GM23338 (cell line): ENCODE data around the gene SEC14L1. TPM values are rescaled to one million over a fixed set of nuclear protein-coding genes. Genes with fewer than 3 reads are reported as not detected.

Experiments
- ATAC-seq: fragments of 200-7000 bp; cut with Tn5 transposase; 3 replicates; pipeline ENCODE4 v1.9.1; 2020
- DNase-seq: peaks from one replicate; pipeline ENCODE4 v3.0.0-alpha.2; 2015; ENCODE audit warnings: low spot score
- H2AFZ ChIP-seq: fragments of 200-600 bp; sonication (generic); 2 replicates; pipeline ENCODE4 v1.8.0; 2016; ENCODE audit warnings: antibody characterized with exemption, mild to moderate bottlenecking, moderate library complexity
- H3F3A ChIP-seq: fragments of 200-600 bp; sonication (generic); replicated peaks from 2 replicates; pipeline ENCODE4 v1.8.0; 2017; ENCODE audit warnings: antibody characterized with exemption, mixed run types, low read depth
- H3K27ac ChIP-seq: fragments of 200-600 bp; sonication (generic); 2 replicates; pipeline ENCODE4 v1.6.1; 2016; ENCODE audit warnings: low read depth
- H3K27me3 ChIP-seq: fragments of 200-600 bp; sonication (generic); 2 replicates; pipeline ENCODE4 v1.8.0; 2016; ENCODE audit warnings: mild to moderate bottlenecking, mixed run types, moderate library complexity; ENCODE audit not compliant: insufficient read depth
- H3K36me3 ChIP-seq: fragments of 200-600 bp; sonication (generic); 2 replicates; pipeline ENCODE4 v1.8.0; 2016; ENCODE audit warnings: mild to moderate bottlenecking; ENCODE audit not compliant: insufficient read depth
- H3K4me1 ChIP-seq: fragments of 200-600 bp; sonication (generic); 2 replicates; pipeline ENCODE4 v1.8.0; 2016; ENCODE audit warnings: mild to moderate bottlenecking, moderate library complexity; ENCODE audit not compliant: insufficient read depth
- H3K4me2 ChIP-seq: fragments of 200-600 bp; sonication (generic); 2 replicates; pipeline ENCODE4 v1.7.1; 2017; ENCODE audit warnings: mixed run types
- H3K4me3 ChIP-seq: fragments of 200-600 bp; sonication (generic); 2 replicates; pipeline ENCODE4 v1.6.1; 2016; ENCODE audit warnings: mixed run types
- H3K79me2 ChIP-seq: fragments of 200-600 bp; sonication (generic); replicated peaks from 2 replicates; pipeline ENCODE4 v1.8.0; 2017; ENCODE audit warnings: mild to moderate bottlenecking; ENCODE audit not compliant: insufficient read depth
- H3K9me2 ChIP-seq: fragments of 200-600 bp; sonication (generic); 2 replicates; pipeline ENCODE4 v1.8.0; 2017; ENCODE audit not compliant: insufficient read depth
- H4K20me1 ChIP-seq: fragments of 200-600 bp; sonication (generic); replicated peaks from 2 replicates; pipeline ENCODE4 v1.8.0; 2017; ENCODE audit warnings: mild to moderate bottlenecking; ENCODE audit not compliant: insufficient read depth
- H3K27ac Mint-ChIP-seq: 2 replicates; pipeline ENCODE4 v1.8.0; 2020; ENCODE audit warnings: inconsistent platforms, mild to moderate bottlenecking, moderate library complexity, mixed read lengths
- H3K27me3 Mint-ChIP-seq: 3 replicates; pipeline ENCODE4 v1.8.0; 2022; ENCODE audit warnings: low read depth, mild to moderate bottlenecking, moderate library complexity, mixed read lengths, inconsistent platforms; ENCODE audit not compliant: insufficient read depth, poor library complexity
- H3K36me3 Mint-ChIP-seq: 3 replicates; pipeline ENCODE4 v1.8.0; 2021; ENCODE audit warnings: low read depth, mild to moderate bottlenecking, inconsistent platforms, moderate library complexity, mixed read lengths
- H3K4me1 Mint-ChIP-seq: 3 replicates; pipeline ENCODE4 v1.8.0; 2020; ENCODE audit warnings: mild to moderate bottlenecking, inconsistent platforms, mixed read lengths
- H3K4me3 Mint-ChIP-seq: 3 replicates; pipeline ENCODE4 v1.8.0; 2021; ENCODE audit warnings: moderate library complexity, mild to moderate bottlenecking, inconsistent platforms, mixed read lengths
- H3K9me3 Mint-ChIP-seq: 3 replicates; pipeline ENCODE4 v1.8.0; 2020; ENCODE audit warnings: moderate library complexity, mild to moderate bottlenecking, inconsistent platforms, mixed read lengths
- EZH2 ChIP-seq: fragments of 200-600 bp; sonication (generic); IDR thresholded peaks from one replicate; pipeline ENCODE4 v1.8.0; 2017; ENCODE audit warnings: antibody characterized with exemption, mild to moderate bottlenecking, low read depth; ENCODE audit not compliant: unreplicated experiment
- EZH2phosphoT487 ChIP-seq: fragments of 200-600 bp; sonication (generic); IDR thresholded peaks from one replicate; pipeline ENCODE4 v1.8.1; 2018; ENCODE audit warnings: antibody characterized with exemption; ENCODE audit not compliant: unreplicated experiment
- JUNB ChIP-seq: IDR thresholded peaks from one replicate; pipeline ENCODE4 v1.6.1; 2016; ENCODE audit warnings: antibody characterized with exemption; ENCODE audit not compliant: unreplicated experiment
- NANOG ChIP-seq: IDR thresholded peaks from 2 replicates; pipeline ENCODE4 v1.6.1; 2016; ENCODE audit warnings: antibody characterized with exemption, borderline replicate concordance
- STAT1 ChIP-seq: IDR thresholded peaks from one replicate; pipeline ENCODE4 v1.6.1; 2016; ENCODE audit warnings: antibody characterized with exemption; ENCODE audit not compliant: unreplicated experiment
- ZNF114 ChIP-seq: fragments of 250-450 bp; sonication (Bioruptor Pico); IDR thresholded peaks from 2 replicates; pipeline ENCODE4 v1.5.0; 2020; ENCODE audit warnings: mild to moderate bottlenecking, moderate library complexity
- ZNF462 ChIP-seq: fragments of 250-450 bp; sonication (Bioruptor Pico); IDR thresholded peaks from 2 replicates; pipeline ENCODE4 v1.5.0; 2020; ENCODE audit warnings: mild to moderate bottlenecking, moderate library complexity
- polyA plus RNA-seq: library from polyadenylated mRNA; unstranded; fragments of >200 nt; fragmentation: Nextera tagmentation; extraction: Ambion mirVana; gene quantifications from 2 replicates; pipeline ENCODE4 v1.2.1, GENCODE V29; 2016
- total RNA-seq: library from RNA; depleted of rRNA; stranded (reverse); fragments of >200 nt; shearing (Covaris generic); gene quantifications from 2 replicates; pipeline ENCODE4 v1.2.3, GENCODE V29; 2014

Gene SEC14L1
- total and polyA plus RNA-seq, 2 experiments from 2014 or later = 26.8 to 54.8 TPM

- H3K36me3 Mint-ChIP-seq = no peaks in the 10 kb centered on the region; the same call in 2 of the 3 replicates
- no peak for DNase-seq
- ATAC-seq = no peak
- H3K9me3 Mint-ChIP-seq = no peaks in the 10 kb centered on the region; the same call in 2 of the 3 replicates
- H3K4me3 ChIP-seq = no peak overlapping the region
- H3K36me3 ChIP-seq = no peaks in the 10 kb centered on the region
- H3K27ac ChIP-seq = no peak overlapping the region
- no peaks in the 10 kb centered on the region for H3F3A ChIP-seq
- H3K9me2 ChIP-seq = no peaks in the 10 kb centered on the region
- H3K27me3 ChIP-seq = no peaks in the 10 kb centered on the region
- H3K4me3 Mint-ChIP-seq = no peak overlapping the region
- H3K79me2 ChIP-seq = no peaks in the 10 kb centered on the region
- no peaks in the 10 kb centered on the region for H4K20me1 ChIP-seq
- 0 out of 2 replicates have a peak, but pooled peaks cover 8% of the 10 kb centered on the region for H3K4me1 ChIP-seq
- peaks cover 19% of the 10 kb centered on the region for H3K4me1 Mint-ChIP-seq
- no peak overlapping the region for H3K4me2 ChIP-seq
- H3K27ac Mint-ChIP-seq = no peak overlapping the region
- peaks cover 5% of the 10 kb centered on the region for H3K27me3 Mint-ChIP-seq
- TF ChIP-seq JUNB (no peak), STAT1 (no peak)
- H2AFZ ChIP-seq = no peak overlapping the region
Measured at GRCh38 chr17:77237232-77238008, 96.7 kb downstream of the SEC14L1 start.

GRCh38 chr17:77240976-77241375 is 100.2 kb downstream of the SEC14L1 start:
- Mint-ChIP-seq H3K27me3 (peaks cover 7% of the 10 kb centered on the region), H3K36me3 (no peaks in the 10 kb centered on the region), H3K27ac (peak overlapping the region; percentile 40; the same call in 1 of the 2 replicates), H3K4me3 (no peak overlapping the region), H3K9me3 (no peaks in the 10 kb centered on the region), H3K4me1 (peaks cover 3% of the 10 kb centered on the region; the same call in 1 of the 3 replicates)
- no peak overlapping the region for H3K27ac ChIP-seq
- 0 out of 2 replicates have a peak overlapping the region, but pooled peaks have one; percentile 23 for H2AFZ ChIP-seq
- DNase-seq (no peak), ATAC-seq (no peak)
- TF ChIP-seq EZH2 (no peak), ZNF462 (CRISPR knock-in tag) (no peak), EZH2phosphoT487 (no peak), NANOG (no peak), ZNF114 (CRISPR knock-in tag) (no peak)
- H3K27me3 ChIP-seq = no peaks in the 10 kb centered on the region
- no peak overlapping the region for H3K4me3 ChIP-seq
- no peaks in the 10 kb centered on the region for H4K20me1 ChIP-seq
- no peaks in the 10 kb centered on the region for H3K4me1 ChIP-seq
- H3K79me2 ChIP-seq = no peaks in the 10 kb centered on the region
- H3K9me2 ChIP-seq = no peaks in the 10 kb centered on the region
- H3K4me2 ChIP-seq = no peak overlapping the region
- H3K36me3 ChIP-seq = no peaks in the 10 kb centered on the region
- H3F3A ChIP-seq = no peaks in the 10 kb centered on the region
